ENCODE measurements around the gene TBCCD1.
"Not testable (repeated sequence)": the region's sequence is repeated elsewhere in the genome, so short reads cannot be mapped to it uniquely, and the experiment has no call there.

TBCCD1 gene

DNA sequence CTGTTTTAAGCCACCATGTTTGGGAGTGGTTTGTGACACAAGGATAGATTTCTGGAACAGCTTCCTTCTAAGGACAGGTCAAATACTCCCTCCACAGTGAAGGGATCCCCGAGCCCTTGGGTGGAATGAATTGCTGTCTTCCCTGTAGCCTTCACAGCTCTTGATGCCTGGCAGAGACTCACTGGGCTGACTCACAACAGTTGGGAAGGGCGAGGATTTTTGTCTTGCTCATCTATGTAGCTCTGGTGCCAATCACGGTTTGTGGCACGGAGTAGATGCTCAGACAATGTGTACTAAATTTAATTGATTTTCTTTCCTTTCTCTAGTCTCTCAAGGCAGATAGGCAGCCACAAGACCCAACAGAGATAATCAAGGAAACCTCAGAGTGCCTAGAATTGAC lies 49.9 kb downstream of the TBCCD1 start:
- no peak for DNase-seq

GRCh38 chr3:186516646-186517045 lies 50.5 kb downstream of the TBCCD1 start:
- no peak for DNase-seq

DNA sequence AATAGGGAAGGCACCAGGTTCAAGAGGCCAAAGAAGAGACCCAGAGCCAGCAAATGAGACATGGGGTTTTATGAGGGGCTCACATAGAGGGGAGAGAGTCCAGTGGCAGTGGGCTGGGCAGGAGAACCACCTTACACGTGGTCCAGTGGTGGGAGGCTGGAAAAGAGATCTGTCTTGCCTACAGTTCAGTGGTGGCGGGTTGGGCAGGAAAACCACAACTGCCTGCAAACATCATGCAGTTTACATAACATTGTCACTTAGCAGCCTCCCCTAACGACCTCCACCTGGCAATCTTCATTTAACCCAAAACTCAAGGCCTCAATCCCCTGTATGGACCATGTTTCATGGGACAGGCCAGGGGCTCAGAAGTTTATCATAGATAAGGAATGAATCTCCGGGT lies 52.0 kb downstream of the TBCCD1 start:
- DNase-seq: no peak

- DNase-seq: peak in 2 of 3 donors; percentile 25 to 30
Observed at GRCh38 chr3:186514296-186515002, 52.7 kb downstream of the TBCCD1 start.

- DNase-seq: no peak
Observed at GRCh38 chr3:186513386-186513785, 53.8 kb downstream of the TBCCD1 start.

- no peak for DNase-seq
Observed at GRCh38 chr3:186512570-186513302, 54.4 kb downstream of the TBCCD1 start.

DNA sequence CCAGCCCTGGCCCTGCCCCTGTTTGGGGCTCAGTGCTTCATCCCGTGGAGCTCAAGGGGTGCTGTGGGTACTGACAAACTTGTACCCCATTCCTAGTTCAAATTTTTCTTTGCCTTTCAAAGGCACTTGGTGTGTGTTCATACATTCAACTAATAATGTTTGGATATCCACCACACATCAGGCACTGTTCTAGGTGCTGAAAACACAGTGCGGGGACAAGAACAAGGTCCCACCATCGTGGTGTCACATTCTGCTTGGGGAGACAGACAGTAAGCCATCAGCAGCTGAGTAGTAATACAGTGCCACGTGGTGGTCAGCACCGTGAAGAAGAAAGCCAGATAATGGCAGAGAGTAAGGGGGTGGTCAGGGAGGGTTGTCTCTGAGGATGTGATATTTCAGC lies 55.4 kb downstream of the TBCCD1 start:
- DNase-seq: no peak

DNA sequence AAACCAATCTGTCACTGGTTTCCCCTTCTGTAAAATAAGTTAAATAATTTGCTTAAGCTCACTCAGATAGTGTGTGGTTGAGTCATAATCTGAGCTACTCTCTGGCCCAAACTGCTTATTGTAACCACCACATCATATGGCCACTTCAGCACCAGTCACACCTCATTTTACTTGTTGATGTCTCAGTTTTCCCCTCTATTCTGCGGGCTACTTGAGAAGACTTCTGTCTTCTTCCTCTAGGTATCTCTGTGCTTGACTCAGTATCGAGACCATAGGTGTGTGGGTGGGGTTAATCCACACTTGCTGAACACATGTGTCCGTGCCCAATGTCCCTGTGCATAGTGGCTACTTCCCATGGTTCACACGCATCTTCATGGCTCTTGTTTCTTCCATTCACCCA lies 55.9 kb downstream of the TBCCD1 start:
- no peak for DNase-seq

DNA sequence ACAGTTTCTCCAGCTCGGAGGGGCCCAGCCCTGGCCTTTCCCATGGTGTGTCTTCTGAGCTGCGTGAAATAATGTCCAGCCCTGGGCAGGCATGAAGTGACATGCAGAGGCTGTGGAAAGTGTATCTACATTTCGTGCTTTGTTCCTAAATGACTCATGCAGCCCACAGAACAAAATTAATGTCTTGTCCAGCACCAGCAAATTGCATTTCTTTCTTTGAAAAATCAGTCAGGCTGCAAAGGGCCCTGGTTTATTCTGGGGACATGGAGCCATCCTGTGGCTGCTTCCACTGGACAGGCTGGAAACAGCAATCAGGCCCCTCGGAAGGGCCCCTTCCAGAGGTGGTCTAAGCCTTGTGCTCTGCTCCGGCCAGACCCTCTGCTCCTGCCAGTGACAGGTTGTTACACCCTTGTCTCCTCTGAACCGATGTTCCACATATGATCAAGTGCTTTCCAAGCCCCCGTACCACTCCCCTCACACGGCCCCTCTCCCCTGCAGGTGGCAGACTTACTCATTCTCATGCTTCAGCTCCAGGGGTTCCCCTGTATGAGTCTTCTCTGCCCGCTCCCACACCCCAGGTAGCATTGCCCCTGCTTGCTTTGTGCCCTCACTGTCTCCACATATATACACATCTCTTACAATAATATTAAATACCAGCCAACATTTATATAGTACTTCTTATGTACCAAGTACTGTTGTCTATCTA lies 56.6 kb downstream of the TBCCD1 start:
- DNase-seq: no peak

DNA sequence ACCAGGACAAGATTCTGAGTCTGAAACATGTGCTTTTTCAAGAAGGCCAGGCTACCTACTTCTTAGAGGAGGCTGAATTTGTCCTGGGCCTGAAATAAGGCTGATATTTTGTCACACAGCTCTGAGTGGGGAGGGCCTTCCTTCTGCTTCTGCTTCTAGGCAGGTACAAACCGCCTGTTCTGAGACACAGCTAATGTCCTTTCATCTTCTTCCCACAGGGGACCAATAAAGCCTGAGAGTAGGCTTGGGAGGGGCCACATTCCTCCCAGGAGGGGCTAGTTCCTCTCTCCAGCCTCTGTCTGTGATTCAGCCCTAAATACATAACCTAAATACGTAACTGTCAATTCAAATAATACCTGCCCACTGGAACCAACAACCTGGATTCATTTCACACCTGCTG lies 57.7 kb downstream of the TBCCD1 start:
- DNase-seq: no peak

DNA sequence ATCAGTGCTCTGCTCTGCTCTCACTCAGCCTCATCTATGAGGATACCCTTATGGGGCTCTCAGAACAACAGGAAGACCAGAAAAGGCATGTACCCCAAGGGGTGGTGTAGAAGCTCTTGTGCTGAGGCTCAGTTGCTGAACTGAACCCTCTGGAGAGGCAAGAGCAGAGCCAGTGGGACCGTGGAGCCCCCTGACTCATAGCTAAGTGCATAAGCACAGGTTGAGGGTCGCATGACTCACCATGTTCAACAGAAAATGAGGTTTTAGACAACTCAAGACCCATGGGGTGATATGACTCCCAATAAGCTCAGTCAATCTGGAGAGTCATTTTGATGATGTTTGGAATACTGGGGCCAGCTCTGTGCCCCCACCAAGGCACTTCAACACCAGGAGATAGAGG lies 60.3 kb downstream of the TBCCD1 start:
- peak in 2 of 3 donors; percentile 31 to 41 for DNase-seq

DNA sequence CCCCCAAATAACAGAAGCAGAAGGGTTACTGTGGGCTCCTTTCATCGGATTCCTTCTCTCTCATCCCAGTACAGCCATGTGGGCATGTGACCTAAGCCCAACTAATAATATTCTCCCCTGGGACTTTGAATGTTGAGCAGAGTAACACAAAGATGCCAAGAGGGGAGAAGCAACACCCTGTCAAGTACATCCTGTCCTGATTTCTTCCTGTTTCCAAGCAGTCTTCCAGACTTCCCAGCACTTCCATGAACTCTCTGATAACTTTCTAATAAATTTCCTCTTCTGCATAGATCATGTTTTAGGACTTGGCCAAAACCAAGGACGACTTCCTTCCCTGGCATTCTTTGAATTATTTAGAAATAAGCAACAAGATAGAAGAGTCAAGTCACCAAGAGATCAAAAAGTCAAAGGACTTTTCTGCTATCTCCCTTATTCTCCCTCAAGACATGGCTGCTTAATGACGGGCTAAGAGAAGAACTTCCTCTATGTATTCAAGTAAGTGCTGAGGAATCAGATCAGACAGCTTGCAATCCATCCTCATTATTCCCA lies 60.9 kb downstream of the TBCCD1 start:
- no peak for DNase-seq

- no peak for DNase-seq
Observed at GRCh38 chr3:186502966-186503712, 64.0 kb downstream of the TBCCD1 start.

DNA sequence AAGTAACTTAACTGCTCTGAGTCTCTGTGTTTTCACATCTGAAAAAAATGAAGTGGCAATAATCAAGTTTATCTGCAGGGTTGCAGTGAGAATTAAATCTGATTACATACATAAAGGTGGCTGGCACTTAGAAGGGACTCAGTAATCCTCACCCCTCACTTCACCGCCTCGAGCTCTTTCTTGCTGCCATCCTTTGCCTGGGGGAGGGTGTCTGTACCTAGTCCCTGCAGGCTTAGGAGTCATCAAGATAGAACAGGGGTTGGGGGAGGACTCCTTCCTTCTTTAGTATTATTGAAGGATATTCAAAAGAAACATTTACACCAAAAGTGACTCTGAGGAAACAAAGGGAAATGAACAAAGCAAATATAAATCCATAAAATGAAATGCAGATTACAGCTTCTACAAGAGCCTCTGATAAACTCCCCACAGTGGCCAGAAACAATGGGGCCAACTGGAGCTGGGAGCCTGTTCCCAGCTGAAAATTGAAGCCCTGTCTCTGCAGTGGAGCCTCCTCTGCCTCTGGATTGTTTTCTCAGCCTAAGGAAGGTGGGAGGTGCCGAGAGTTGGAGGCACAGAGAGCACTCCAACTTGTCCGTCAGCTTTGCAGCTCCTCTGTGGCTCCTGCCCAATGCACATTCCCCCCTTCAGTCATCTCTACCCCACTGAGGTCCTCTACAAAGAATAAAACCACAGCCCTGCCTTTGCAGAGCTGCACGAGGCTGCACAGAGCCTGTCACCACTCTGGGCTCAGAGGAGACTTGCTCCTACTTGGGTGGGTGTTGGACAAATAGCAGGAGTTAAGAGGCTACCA lies 64.8 kb downstream of the TBCCD1 start:
- DNase-seq: no peak

DNA sequence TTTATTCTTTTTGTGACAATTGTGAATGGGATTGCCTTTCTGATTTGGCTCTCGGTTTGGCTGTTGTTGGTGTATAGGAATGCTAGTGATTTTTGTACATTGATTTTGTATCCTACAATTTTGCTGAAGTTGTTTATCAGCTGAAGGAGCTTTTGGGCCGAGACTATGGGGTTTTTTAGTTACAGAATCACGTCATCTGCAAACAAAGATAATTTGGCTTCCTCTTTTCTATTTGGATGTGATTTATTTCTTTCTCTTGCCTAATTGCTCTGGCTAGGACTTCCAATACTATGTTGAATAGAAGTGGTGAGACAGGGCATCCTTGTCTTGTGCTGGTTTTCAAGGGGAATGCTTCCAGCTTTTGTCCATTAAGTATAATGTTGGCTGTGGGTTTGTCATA lies 67.2 kb downstream of the TBCCD1 start:
- DNase-seq: peak in 1 of 3 donors; percentile 44

DNA sequence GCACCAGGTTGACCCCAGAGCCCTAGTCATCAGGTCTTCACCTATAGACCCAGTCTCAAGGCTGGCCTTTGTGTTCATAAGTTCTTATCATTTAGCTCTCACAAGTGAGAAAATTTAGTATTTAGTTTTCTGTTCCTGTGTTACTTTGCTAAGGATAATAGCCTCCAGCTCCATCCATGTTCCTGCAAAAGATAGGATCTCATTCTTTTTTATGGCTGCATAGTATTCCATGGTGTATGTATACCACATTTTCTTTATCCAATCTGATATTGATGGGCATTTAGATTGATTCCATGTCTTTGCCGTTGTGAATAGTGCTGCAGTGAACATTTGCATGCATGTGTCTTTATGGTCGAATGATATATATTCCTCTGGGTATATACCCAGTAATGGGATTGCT lies 69.1 kb downstream of the TBCCD1 start:
- DNase-seq: not testable (repeated sequence)

DNA sequence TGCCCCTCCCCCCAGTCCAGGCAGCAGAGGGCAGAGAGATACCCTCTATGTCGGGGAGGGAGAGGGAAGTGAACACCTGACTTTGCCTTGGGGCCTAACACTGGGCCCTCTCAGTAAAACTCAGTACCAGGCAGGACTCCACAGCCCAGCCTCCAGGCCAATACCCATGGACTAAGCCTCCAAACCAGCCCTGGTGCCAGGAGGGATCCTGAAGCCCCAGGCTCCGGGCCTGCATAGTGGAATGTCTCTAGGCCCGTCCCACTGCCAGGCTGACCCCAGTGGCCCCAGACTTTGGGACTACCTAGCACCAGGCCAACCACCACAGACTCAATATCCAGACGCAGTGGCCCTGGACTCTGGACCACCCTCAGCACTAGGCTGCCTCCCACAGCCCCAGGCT lies 69.5 kb downstream of the TBCCD1 start:
- no peak for DNase-seq

- DNase-seq: no peak
Observed at GRCh38 chr3:186496635-186497034, 70.5 kb downstream of the TBCCD1 start.

All from suppressor macrophage treated with lipopolysaccharide for 1 hour (primary cell).